Small intestine (tissue), 7 donors: Measurements from ENCODE around the gene OR1K1. TPM values are rescaled to one million over a fixed set of nuclear protein-coding genes. Genes with fewer than 3 reads are reported as not detected.
"Not testable (repeated sequence)": the region's sequence is repeated elsewhere in the genome, so short reads cannot be mapped to it uniquely, and the experiment has no call there.

ENCODE experiments used
- DNase-seq, 2 donors: peaks; one replicate each; pipeline versions ENCODE4 v3.0.0 to v3.0.0-alpha.2; 2013
- FAIRE-seq: peaks from 2 replicates; lab custom pipeline; 2012; peaks lifted over from hg19 to GRCh38; lab: Jason Lieb, UNC
- H3K27ac ChIP-seq, 3 donors: one replicate each; pipeline ENCODE4 v1.5.1; 2013; ENCODE audit warnings: low read length in 2 of 3, mild to moderate bottlenecking in 2 of 3, control low read depth in 1 of 3, inconsistent platforms in 1 of 3, low read depth in 1 of 3, moderate library complexity in 1 of 3
- H3K27me3 ChIP-seq, 3 donors: one replicate each; pipeline ENCODE4 v1.6.1; 2013; ENCODE audit warnings: low read length in 3 of 3, inconsistent platforms in 1 of 3; ENCODE audit not compliant: control insufficient read depth in 3 of 3, insufficient read depth in 3 of 3
- H3K36me3 ChIP-seq, 3 donors: one replicate each; pipeline ENCODE4 v1.6.1; 2013; ENCODE audit warnings: low read length in 3 of 3, inconsistent platforms in 1 of 3, low read depth in 1 of 3, mild to moderate bottlenecking in 1 of 3, moderate library complexity in 1 of 3; ENCODE audit not compliant: control insufficient read depth in 3 of 3, insufficient read depth in 2 of 3
- H3K4me1 ChIP-seq, 3 donors: one replicate each; pipeline ENCODE4 v1.6.1; 2013; ENCODE audit warnings: low read length in 2 of 3, inconsistent platforms in 1 of 3, low read depth in 1 of 3, mild to moderate bottlenecking in 1 of 3, moderate library complexity in 1 of 3; ENCODE audit not compliant: control insufficient read depth in 3 of 3, insufficient read depth in 2 of 3
- H3K4me3 ChIP-seq, 3 donors: one replicate each; pipeline ENCODE4 v1.5.1; 2013; ENCODE audit warnings: low read length in 3 of 3, control low read depth in 1 of 3, inconsistent platforms in 1 of 3, low read depth in 1 of 3, mild to moderate bottlenecking in 1 of 3, moderate library complexity in 1 of 3
- H3K9me3 ChIP-seq, 2 donors: one replicate each; pipeline ENCODE4 v1.6.1; 2013; ENCODE audit warnings: low read depth in 1 of 2, low read length in 1 of 2; ENCODE audit not compliant: control insufficient read depth in 2 of 2, insufficient read depth in 1 of 2
- WGBS, 3 donors: extraction: QIAGEN DNeasy Blood & Tissue Kit; methylation state at CpG; one replicate each; pipeline ENCODE4 v1.1.7; 2013; 5-methylcytosine and 5-hydroxymethylcytosine counted together
- polyA plus RNA-seq, 4 donors: library from polyadenylated mRNA; stranded (reverse) in 3 of 4; unstranded in 1 of 4; fragments of 200-250 nt in 3 of 4; fragments of 120-200 nt in 1 of 4; gene quantifications; one replicate each; pipeline versions ENCODE4 v1.2.1 to v1.2.3, GENCODE V29; 2013
- donor health status: healthy with polysubstance abuse.
- donor health status: control.
- donor health status: control.
- donor health status: Bipolar disorder and iron deficiency.
- donor health status: healthy.

The OR1K1 gene
- polyA plus RNA-seq, 4 donors: not detected

DNA sequence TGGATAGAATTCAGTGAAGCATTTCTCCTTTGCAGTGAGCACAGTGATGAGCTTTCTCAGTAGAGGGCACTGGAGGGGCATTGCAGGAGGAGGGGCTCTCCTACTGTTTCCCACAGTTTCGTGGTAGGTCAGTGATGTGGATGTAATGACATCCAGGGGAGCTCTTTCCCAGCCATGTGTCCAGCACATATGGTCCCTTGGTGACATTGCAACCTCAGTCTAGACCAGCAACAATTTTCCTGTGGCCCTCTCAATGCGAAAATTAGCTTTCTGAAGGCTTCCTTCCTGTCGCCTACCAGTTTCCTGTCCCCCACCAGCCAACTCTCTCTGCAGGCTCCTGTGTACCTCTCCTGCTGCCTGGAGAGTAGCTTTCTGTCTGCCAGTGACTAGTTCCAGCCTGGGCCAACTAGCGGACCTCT, 35.4 kb downstream of the OR1K1 start:
- 43 to 69% (median 47%) methylated on average over 4 of the region's 4 CpGs for WGBS, 3 donors

DNA sequence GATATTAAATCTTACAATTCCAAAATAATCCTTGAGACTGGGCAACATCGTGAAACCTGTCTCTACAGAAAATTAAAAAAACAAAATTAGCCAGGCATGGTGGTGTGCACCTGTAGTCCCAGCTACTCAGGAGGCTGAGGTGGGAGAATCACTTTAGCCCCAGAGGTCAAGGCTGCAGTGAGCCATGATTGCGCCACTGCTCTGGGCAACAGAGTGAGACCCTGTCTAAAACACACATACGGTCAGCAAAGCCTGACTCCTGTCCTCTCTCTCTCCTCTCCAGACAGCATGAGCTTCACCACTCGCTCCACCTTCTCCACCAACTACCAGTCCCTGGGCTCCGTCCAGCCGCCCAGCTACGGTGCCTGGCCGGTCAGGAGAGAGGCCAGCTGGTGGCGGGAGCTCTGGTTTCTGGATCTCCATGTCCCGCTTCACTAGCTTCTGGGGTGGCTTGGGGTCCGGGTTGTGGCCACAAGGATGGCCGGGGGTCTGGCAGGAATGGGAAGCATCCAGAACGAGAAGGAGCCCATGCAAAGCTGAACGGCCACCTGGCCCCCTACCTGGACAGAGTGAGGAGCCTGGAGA, 37.4 kb downstream of the OR1K1 start:
- Histone ChIP-seq H3K27ac (no peak overlapping the region), H3K4me3 (no peak overlapping the region), H3K27me3 (no peaks in the 10 kb centered on the region), H3K9me3 (peaks cover 0 to 6% of the 10 kb centered on the region in 2 donors), H3K36me3 (no peaks in the 10 kb centered on the region), H3K4me1 (no peaks in the 10 kb centered on the region)
- DNase-seq: no peak
- no peak for FAIRE-seq
- WGBS, 3 donors: 94 to 96% (median 95%) methylated on average over 14 of the region's 14 CpGs

More for the DNA sequence above, 35.4 kb downstream of the OR1K1 start:
- FAIRE-seq (no peak), DNase-seq (no peak)
- Histone ChIP-seq H3K9me3 (peaks cover 0 to 6% of the 10 kb centered on the region in 2 donors), H3K27me3 (no peaks in the 10 kb centered on the region), H3K4me3 (no peak overlapping the region), H3K27ac (no peak overlapping the region), H3K4me1 (no peaks in the 10 kb centered on the region), H3K36me3 (no peaks in the 10 kb centered on the region)

DNA sequence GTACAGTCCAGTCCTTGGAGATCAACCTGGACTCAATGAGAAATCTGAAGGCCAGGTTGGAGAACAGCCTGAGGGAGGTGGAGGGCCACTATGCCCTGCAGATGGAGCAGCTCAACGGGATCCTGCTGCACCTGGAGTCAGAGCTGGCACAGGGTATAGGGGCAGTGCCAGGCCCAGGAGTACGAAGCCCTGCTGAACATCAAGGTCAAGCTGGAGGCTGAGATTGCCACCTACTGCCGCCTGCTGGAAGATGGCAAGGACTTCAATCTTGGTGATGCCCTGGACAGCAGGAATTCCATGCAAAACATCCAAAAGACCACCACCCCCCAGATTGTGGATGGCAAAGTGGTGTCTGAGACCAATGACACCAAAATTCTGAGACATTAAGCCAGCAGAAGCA, 38.5 kb downstream of the OR1K1 start:
- H3K27me3 ChIP-seq, FAIRE-seq, H3K9me3 ChIP-seq, H3K4me3 ChIP-seq, DNase-seq, H3K4me1 ChIP-seq, H3K27ac ChIP-seq, H3K36me3 ChIP-seq: not testable (repeated sequence)
- WGBS, 3 donors: 66 to 84% (median 84%) methylated on average over 3 of the region's 3 CpGs

DNA sequence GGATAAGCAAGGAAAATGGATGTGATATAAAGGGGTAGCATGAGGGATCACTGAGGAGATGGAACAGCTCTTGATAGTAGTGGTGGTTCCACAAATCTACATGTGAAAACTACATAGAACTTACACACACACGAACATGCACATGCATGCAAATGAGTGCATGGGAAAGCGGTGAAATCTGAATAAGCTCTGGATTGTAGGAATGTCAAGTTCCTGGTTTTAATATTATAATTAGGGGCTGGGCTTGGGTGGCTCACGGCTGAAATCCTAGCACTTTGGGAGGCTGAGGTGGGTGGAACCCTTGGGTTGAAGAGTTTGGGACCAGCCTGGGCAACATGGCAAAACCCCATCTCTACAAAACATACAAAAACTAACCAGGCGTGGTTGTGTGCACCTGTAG, 41.6 kb downstream of the OR1K1 start:
- Histone ChIP-seq H3K4me3 (no peak overlapping the region), H3K27me3 (no peaks in the 10 kb centered on the region), H3K4me1 (no peaks in the 10 kb centered on the region), H3K27ac (no peak overlapping the region), H3K36me3 (peaks cover 0 to 3% (median 0%) of the 10 kb centered on the region in 3 donors), H3K9me3 (peaks cover 0 to 6% of the 10 kb centered on the region in 2 donors)
- WGBS, 3 donors: 60 to 75% (median 74%) methylated on average over 4 of the region's 4 CpGs
- DNase-seq (no peak), FAIRE-seq (no peak)

DNA sequence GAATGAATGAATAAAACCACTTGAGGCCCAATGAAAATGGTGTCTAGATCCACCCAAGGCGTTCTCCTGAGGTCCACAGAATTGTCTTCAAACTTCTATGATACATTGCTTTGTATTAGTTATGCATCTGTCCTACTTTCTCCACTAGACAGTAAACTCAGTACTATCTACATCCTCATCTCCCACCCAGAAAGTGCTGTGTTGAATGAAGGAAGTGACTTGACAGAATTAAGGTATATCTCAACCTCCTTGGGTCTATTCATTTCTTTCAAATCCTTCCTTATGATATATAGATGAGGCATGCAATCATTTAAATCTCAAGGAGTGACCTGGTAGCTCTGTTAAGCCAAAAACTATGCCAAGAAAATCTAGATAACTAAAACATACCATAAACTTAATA, 44.2 kb downstream of the OR1K1 start:
- Histone ChIP-seq H3K36me3 (peaks cover 0 to 7% (median 2%) of the 10 kb centered on the region in 3 donors), H3K4me1 (no peaks in the 10 kb centered on the region), H3K27ac (no peak overlapping the region), H3K27me3 (no peaks in the 10 kb centered on the region), H3K4me3 (no peak overlapping the region), H3K9me3 (peaks cover 0 to 4% of the 10 kb centered on the region in 2 donors)
- DNase-seq: no peak
- WGBS, 3 donors: 95 to 98% (median 97%) methylated on average over 1 of the region's 1 CpG
- no peak for FAIRE-seq

DNA sequence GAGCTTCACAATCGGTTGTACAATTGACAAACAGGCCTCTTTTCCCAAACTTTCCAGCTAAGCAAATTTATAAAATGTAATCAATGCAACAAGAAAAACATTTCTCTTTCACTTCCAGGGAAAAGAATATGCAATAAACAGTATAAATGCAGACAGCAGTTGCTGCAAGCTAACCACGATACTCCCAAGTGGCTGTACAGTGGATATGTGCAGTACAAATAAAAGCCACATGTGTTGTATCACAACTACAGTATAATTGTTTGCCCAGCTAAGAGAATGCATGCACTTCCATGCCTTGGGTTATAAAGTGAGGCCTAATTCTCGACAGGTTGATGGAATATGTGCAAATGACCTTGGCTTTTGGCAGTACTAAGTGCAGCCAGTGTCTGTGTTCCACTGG, 45.2 kb downstream of the OR1K1 start:
- FAIRE-seq: no peak
- Histone ChIP-seq H3K9me3 (no peaks in the 10 kb centered on the region), H3K36me3 (peaks cover 4 to 7% (median 4%) of the 10 kb centered on the region in 3 donors), H3K27ac (no peak overlapping the region), H3K4me1 (no peaks in the 10 kb centered on the region), H3K27me3 (no peaks in the 10 kb centered on the region), H3K4me3 (no peak overlapping the region)
- WGBS, 3 donors: 78 to 90% (median 90%) methylated on average over 3 of the region's 3 CpGs
- no peak for DNase-seq

DNA sequence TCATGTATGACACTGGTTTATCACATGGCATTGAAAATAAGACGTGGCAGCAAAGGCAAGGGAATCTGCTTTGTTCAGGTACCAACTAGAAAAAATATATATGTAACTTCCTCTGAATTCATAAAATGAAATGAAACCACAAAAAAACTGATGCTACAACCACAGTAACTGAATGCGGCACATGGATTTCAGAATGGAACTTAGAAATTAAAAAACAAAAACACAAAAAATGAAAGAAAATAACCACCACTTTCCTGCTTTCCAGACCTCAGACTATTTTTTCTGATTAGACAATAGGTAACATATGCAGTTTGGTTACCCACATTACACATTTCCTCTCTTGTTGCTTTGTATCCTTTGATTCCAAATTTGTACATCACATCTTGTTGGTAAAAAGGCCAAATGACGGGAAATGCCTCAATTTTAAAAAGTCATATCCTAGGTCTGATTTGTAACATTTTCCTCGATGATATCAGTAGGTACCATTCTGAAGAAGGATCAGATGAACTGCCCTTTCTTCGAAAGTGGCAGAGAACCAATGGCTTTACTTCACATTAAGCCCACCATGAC, 46.5 kb downstream of the OR1K1 start:
- H3K36me3 ChIP-seq: peaks cover 7 to 9% (median 7%) of the 10 kb centered on the region in 3 donors
- no peak for FAIRE-seq
- no peaks in the 10 kb centered on the region for H3K9me3 ChIP-seq
- H3K4me1 ChIP-seq: no peaks in the 10 kb centered on the region
- H3K27me3 ChIP-seq: no peaks in the 10 kb centered on the region
- no peak overlapping the region for H3K27ac ChIP-seq
- no peak overlapping the region for H3K4me3 ChIP-seq
- 85 to 93% (median 88%) methylated on average over 5 of the region's 5 CpGs for WGBS, 3 donors
- no peak for DNase-seq

DNA sequence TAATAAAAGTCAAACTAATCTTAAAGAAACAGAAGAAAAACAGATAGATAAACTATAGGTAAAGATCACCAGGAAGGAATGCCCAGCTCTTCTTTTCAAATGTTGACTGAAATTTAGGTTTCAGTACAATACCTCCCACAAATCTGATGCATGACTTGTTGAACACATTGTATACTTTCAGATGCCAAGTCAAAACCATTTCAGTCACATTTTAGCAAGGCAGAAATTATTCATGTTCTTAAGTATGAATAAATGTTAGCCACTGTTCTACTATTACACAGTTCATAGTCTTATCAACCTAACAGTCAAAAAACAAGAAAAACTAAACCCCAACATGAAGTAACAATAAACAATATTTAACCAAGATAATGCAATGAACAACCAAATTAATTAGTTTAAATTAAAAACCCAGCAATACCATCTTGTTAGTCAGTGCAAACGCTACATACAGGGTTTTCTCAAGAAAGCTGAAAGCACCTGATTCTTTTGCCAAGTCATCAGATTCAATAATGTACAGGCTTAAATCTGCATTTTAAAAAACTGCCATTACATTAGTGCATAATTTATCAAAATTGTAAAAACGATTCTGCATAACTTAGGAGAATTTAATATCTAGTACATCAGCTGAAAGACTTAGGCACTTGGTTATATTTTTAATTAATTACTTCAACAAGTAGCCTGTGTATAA, 48.5 kb downstream of the OR1K1 start:
- H3K27ac ChIP-seq: no peak overlapping the region
- DNase-seq (no peak), FAIRE-seq (no peak)
- peaks cover 7 to 9% (median 9%) of the 10 kb centered on the region in 3 donors for H3K36me3 ChIP-seq
- no peaks in the 10 kb centered on the region for H3K9me3 ChIP-seq
- no peaks in the 10 kb centered on the region for H3K4me1 ChIP-seq
- no peaks in the 10 kb centered on the region for H3K27me3 ChIP-seq
- H3K4me3 ChIP-seq: no peak overlapping the region
- WGBS, 3 donors: 85 to 88% (median 87%) methylated on average over 2 of the region's 2 CpGs
